NCI-H1436 treated with DMSO at 0.1 percent for 48 hours (cell line): ENCODE data around the gene POC1A.

Source experiments
- DNase-seq: peaks from one replicate; lab custom pipeline; 2025; lab: John Stamatoyannopoulos, UW

Gene POC1A

DNA sequence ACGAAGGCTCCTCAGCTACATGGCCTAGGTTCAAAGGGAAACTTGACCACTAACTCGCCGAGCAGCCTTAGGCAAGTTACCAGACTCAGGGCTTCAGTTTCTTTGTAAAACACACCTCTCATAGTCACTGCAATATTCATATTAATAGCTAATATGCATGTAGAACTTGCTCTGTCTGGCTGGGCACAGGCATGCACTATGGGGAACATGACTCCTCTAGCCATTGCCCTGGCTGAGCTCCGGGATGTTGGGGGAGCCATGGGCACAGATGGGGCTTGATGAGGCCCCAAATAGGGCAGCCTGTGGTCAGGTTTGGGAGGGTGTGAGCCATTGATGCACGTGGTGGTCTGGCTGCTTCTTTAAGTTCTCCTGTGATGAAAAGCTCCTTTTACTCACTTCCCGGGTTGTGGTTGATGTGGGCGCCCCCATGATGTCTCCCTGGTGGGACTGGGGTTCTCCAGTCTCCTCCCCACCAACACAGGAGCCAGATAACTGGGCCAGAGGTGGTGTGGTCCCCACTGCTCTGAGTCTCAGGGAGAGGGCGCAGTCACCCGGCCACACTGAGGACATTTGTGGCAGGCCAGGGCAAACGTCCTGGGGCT lies 68.4 kb downstream of the POC1A start:
- no peak for DNase-seq

DNA sequence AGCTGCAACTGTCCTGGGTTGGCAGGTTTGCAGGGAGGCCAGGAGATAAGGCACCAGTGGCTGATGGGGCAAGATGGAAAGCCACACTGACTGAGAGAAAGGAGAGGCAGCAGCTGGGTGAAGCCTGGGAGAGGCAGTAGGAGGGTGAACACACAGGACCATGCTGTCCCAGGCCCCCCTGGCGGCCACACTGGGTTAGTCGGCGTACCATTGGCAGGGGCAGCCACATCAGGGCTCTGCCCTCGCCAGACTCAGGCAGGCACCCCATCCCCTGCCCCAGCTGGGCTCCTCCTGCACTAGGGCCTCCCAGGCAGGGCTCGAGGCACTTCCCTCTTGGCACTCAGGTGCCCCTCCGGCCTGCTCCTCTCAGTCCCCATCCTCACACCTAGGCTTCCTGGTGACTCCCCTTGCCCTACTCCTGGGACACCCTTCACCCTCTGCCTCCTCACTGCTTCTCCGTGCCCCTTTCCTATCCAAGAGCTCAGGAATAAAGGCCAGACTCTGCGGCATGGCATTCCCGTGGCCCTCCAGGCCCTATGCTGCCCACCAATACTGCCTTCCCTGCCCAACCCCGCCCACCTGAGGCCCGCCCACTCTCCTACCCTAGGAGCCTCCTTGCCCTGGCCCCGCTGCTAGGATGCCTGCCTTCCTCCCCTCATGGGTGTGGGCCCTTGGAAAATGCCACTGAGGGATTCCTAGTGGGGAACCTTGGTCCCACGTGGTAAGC lies 69.1 kb downstream of the POC1A start:
- no peak for DNase-seq

DNA sequence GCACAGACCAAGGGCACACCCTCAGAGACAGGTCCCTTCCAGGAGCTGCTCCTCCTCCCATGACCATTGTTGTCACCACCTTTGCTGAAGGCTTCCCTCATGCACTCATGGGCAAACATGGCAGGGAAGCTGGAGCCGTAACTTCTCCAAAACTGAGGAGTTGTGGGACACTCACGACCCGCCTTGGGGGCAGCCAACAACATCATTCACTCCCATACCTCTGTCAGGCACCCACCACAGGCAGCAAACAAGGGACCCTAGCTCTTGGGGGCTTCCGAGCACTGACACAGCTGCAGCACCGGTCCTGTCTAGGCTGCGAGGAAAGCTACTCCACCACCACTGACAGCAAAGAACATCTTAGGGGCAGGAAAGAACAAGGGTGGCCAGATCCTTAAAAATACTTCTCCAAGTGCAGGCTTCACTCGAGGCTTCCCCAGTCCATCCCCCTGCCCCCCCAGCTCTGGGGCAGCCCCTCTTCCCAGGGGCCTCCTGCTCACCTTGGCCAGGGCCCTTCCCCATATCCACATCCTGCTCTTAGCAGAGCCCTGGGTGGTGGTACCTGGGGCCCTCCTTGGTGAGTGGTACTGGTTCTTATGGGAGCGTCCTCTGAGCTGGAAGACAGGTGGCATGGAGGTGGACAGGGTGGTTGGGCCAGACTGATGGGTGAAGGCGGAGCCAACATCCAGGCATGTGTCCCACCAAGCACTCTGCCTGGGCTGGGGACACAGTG lies 69.8 kb downstream of the POC1A start:
- no peak for DNase-seq

DNA sequence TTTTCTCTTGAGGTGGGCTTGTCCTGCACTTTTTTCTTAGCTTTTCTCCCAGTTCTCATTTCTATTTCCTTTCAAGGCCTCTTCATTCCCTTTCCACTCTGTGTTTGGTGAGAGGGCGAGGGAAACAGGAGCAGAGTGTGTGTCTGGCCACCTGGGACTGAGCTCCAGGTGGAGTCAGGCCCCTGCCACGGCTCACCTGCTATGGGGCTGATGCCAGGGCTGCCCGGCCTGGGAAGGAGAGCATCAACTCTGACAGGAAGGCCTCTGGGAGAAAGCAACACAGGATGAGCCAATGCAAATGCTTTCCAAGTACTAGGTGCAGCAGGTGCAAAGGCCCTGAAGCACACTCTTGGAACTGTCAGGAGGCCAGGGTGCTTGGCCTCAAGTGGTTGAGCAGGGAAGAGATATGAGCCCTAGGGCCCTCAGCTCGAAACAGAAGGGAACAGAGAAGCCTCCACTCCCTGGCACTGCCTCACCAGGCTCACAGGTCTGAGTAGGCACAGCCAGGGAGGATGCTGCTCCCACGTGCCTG lies 70.6 kb downstream of the POC1A start:
- DNase-seq: no peak

DNA sequence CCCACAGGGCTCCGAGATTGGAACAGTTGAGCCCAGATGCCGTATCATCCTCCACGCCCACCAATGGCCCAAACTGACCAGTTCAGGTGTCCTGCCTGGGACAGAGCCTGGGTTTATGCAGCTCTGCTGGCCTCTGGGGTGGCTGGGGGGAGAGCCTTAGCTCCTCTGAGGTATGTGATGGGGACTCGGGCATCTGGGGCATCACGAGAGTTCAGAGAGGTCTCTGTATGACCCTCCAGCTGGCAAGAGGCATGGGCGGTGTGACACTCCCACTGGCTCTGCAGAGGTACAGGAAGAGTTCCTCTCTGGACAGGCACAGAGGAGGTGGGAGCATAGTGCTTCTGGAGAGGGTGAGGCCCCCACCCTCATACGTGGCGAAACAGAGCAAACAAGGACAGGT lies 71.3 kb downstream of the POC1A start:
- DNase-seq: no peak

DNA sequence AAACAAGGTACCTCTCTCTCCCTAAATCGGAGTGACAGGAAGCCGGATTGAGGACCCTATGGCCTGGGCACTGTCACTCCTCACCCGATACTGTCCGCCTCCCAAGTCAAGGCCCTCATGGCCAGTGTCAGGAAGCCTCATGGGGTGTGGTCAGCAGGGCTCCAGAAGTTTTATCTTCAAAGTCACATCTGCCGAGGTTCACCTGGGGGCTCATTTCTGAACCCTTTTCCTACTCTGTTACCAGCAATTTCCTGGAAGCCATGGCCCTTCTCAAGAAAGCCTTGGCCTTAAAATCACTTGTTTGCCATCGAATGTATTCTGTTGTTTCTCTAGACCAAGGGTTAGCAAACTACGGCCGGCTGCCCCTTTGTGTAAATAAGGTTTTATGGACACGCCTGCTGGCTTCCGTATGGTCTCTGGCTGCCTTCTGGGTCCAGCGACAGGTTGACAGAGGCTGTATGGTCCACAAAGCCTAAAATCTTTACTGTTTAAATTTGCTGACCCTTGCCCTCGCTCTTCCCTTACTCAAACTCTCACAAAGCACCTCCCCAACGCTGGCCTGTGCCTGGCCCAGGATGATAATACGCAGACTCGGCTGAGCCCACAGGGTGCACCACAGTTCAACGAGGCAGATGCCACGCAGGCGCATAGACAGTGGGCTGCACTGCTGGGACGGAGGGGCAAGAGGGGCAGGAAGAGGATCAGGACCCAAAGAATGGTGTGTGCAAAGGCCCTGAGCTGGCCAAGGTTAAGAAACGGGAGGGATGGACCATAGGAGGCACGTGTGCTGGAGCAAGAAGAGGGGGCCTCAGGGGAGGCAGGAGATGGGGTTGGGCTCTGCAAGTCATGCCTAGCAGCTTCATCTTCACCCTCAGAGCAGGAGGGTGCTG lies 73.1 kb downstream of the POC1A start:
- no peak for DNase-seq

DNA sequence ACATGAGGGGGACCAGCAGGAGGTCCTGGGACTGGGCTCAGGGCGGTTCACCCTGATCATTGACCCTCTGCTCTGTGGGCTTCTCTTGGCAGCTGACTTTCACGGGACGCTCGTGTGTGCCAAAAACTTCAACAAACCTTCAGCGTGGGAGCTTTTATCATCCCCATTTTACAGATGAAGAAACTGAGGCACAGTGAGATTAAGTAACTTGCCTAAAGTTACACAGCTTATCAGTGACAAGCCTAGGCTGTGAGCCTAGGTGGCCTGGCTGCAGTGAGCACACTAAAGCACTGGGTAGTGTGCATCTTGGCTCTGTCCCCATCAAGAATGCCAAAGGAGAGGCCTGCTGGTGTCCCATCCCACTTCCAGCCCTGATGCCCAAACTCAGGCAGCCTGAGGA lies 74.3 kb downstream of the POC1A start:
- DNase-seq: no peak

DNA sequence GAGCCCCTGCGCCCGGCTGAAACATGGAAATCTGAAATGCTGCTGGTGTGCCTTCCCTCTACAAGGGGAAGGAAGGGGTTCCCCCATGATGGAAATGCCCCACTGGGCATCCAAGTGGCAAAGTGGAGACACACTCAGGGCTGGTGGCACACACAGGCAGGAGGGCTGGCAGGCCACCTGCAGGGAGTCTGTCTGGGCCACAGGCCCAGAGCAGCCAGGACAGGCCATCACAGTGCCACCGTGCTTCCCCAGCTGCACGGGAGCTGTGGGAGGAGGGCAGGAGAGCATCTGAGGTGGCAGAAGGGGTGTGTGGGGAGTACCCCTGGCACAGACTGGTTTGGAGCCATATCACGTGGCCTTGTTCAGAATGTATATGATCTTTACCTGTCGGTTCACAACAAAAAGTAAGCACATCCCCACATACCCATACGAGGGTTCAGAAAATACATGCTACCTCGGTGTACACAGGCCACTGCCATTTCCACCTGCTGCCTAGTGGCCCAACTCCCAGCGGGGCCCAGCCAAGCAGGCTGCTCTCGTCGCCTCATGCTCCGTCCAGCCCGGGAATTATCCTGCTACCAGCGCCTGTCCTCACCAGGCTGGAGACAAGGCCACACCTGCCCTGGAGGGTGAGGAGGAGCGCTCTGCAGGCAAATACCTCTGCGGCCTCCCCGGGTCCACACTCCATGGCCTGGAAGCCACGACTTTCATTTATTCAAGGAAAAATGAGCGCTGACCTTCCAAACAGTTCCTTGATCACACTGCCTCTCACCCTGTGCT lies 75.3 kb downstream of the POC1A start:
- no peak for DNase-seq

DNA sequence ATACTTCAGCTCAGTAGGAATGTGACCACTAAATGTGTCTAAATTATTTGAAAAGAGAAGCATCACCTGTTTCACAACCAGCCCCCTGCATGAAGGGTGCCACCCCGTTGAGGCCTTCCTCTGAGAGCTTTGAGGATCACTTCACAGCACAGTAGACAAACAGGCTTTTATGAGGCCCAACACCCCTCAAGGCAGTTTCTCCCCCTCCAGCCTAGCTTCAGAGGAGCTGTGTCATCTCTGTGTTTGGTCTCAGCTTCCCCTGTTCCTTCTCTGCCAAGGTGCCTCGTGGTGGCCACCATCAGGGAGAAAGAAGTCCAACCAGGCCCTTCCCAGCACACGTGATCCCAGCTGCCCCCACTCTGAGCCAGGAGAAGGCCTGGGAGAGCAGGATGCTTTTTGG lies 76.3 kb downstream of the POC1A start:
- no peak for DNase-seq

DNA sequence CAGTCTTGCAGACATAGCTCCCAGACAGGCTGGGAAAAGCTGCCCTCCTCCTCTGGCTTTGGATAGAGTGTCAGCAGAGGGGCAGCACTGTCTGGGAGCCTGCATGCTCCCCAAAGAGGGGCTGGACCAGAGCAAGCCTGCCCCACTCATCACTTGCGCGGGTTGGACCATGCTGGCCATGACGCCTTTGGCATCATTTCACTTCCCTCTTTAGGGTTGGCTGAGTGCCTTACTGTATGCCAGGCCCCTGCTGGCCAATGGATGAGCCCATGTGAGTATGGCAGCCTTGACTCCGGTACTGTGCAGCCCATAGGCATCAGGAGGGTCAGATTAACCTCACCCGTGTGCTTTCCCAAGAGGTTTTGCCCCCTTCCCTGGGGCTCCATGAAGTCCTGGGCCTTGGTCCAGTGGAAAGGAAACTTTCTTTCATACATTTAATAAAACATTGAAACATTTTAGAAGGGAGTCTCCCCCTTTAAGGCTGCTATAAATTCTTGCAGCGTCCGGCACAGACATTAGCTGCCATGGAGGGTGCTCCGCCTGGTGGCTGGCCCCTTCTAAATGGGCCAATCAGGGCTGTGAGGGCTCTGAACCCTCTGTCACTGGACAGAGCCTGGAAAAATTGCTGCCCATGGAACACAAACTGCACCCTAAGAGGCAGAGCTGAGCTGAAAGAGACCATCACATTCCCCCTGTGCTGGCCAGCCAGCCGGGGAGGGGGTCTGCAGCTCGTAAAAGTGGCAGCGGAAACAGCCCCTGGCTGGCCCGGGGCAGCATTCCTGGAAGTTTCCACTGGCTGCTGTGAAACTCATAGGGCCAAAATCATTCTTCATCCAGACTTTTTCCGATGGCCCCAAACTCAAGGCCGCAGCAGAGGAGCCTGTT lies 77.1 kb downstream of the POC1A start:
- no peak for DNase-seq

DNA sequence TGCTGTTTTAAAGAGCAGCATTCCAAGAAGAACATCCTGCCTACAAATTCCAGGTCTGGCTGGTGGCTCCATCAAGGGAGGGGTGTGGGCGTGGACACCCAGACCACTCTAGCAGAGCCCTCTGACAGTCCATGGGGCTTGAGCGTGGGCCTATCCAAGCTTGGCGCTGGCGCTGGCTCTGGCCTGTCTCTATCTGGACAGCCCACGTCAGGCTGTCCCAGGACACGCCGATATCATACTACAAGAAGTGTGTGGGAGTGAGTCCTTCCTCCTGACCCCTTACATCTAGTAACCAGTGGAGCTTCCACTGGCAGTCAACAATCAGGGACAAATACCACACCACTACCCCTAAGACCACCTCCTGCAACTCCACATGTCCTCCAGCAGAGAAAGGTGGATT lies 80.7 kb downstream of the POC1A start:
- DNase-seq: no peak

DNA sequence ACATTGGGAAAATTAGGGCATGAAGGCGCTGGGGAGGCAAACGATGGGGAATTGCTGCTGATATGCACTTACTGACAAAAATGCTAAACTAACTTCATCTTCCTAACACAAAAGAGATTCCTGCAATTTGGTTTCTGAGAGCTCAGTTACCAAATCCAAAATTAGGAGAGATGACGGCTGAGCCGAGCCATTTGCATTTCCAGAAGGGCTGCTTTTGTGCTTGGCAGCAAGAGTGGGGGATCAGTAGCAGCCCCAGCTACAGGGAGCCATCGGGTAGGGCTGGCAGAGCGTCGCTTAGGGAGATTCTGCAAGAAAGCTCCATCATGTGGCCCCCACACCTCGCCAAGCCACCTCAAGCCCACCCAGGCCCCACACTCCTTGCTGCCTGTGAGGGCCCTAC lies 81.8 kb downstream of the POC1A start:
- no peak for DNase-seq

DNA sequence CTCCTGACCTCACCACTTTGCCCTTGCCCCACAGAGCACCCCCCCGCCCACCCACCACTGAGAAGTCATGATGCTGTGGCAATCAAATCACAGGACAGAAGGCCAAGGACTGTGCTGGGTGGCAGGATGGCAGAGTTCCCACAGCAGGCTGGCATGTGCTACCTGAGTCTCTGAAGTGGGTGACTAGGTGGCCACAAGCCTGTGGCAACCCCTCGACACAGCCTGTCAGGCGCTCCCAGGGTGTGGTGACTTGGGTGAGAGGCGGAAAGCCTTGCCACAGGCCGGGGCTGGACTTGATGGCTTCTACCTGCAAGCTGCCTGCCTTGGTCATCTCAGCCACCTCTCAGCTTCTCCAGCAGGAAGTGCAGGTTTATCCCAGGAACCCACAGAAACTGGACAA lies 82.2 kb downstream of the POC1A start:
- DNase-seq: no peak

DNA sequence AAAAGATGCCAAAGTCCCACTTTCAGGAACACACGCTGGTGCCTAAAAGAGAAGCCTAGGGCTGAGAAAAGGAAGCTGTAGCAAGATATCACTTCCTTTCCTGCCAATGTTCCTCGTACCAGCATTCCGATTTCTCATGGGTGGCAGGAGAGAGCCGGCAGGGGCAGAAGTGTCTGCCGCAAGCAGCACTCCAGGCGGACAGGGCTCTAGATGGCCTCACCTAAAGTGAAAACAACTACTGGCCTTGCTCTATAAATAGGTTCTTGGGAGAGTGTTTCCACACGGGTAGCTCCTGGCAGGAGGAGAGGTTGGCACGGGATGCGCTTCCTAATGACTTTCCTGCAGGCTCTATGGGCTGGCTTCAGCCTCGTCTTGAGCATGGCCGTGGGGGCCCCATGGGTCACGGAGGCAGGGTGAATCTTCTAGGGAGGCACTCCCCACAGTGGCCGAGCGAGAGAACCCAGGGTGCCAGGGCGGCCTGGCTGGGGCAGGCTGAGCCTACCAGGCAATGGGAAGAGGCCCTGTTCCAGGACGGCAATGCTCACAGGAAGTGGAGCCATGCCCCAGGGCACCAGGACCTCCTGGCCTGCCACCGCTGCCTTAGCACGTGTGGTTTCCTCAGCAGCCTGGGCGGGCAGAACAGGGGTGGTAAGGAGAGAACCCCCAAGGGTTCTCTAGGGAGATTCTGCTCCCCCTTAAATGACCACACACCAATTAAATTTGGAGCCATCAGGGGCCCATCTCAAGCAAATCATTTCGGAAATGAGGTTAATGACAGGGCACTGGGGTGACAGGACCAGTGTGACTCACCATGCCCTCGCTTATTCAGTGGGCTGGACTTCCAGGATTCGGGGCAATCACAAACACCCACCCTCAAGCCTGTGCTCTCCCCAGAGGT lies 83.2 kb downstream of the POC1A start:
- no peak for DNase-seq

DNA sequence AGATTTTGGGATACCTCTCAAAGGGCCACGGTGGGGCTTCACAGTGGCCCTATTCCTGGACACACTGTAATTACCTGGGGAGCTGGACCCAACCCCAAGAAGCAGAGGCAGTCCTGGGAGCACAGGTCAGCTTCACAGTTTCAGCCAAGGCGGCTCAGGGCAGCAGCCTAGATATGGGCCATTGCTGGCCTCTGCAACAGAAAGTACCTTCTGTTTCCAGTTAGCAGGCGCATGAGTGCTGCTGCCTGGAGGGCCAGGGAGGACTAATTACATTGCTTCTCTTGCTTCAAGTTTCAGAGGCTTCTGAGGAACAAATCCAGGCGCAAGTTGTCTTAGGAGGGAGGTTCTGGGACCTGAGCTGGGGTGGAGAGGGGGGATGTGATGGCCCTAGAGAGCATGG lies 84.4 kb downstream of the POC1A start:
- DNase-seq: no peak

DNA sequence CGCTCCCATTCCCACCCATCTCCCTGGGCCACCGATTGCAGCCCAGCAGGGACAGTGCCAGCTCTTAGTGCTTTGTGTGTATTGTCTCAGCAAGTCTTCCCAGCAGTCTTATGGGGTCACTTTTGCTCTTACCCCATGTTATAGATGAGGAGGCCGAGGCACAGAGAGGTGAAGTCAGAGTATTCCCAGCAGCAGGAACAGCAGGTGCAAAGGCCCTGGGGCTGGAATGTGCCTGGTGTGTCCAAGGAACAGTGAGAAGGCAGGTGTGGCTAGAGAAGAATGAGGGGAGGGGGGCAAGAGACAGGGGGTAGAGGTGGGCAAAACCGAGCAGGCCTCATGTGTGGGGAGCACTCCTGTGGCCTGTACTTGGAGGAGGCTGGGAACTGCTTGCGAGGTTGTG lies 85.1 kb downstream of the POC1A start:
- DNase-seq: no peak

DNA sequence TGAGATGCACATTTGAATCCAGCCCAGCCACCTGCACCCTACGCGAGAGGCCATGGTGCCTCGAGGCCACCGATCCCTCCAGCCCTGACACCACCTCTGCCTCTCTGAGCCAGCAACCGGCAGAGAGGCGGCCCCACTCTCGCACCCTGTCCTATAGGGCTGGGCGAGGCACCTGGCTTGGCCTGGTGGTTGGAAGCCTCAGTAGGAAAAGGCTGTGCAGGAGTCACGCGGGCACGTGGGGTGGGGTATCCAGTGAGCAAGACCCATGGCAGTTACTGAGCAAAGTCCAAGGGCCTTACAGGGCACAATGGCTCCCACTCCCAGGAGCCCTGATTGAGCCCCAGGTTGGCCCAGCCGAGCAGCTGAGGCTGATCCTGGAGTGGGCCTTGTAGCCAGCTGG lies 85.5 kb downstream of the POC1A start:
- DNase-seq: no peak

DNA sequence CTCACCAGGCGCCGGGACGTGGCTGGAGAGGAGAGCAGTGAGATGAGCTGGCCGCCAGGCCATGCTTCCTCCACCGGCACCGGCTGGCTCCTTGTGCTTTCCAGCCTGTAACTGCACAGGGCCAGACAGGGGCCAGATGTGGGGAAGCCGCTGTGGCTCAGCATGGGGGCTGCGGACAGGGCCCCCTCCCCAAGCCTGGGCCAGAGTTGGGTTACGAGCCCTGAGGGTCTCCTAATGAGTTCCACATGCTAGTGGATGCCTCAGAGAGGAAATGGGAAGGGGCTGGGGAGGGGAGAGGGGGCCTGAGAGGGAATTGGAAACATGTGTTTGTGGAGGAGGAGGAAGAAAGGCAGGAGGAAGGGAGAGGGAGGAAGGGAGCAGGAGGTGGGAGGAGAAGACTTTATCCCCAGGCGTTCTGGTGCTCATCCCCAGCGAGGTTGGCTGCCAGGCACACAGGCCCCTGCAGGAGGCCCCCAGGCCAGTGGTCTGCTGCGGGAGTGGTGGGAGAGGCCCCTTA lies 86.1 kb downstream of the POC1A start:
- no peak for DNase-seq

DNA sequence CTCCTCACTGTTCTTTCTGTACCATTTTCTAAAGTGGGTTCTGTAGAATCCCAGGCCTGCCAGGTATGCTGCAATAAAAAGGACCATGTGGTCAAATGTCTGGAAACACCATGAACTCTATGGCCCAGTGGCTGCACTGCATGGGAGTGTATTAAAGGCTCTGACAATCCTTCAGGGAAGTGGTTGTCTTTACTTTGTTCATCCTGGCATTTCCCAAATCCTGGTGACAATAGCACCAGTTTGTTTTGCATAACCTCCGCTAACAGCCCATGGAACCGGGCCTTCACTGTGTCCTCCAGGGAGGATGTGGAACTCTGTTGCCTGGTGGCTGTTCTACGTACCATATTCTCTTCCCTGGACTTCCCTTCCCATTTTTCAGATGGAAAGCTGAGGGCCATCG lies 86.7 kb downstream of the POC1A start:
- DNase-seq: no peak
